GM21576 (cell line): Measurements from ENCODE around the gene TMEM209.

Source experiments
- ATAC-seq: cut with Tn5 transposase; IDR thresholded peaks from one replicate; pipeline ENCODE4 v1.9.1; 2021; ENCODE audit warnings: mild to moderate bottlenecking, moderate library complexity; ENCODE audit not compliant: unreplicated experiment

The TMEM209 gene

GRCh38 chr7:130145424-130146100, 59.6 kb downstream of the TMEM209 start:
- no peak for ATAC-seq

GRCh38 chr7:130144312-130145171, 60.7 kb downstream of the TMEM209 start:
- ATAC-seq: no peak

GRCh38 chr7:130143986-130144311, 61.3 kb downstream of the TMEM209 start:
- ATAC-seq: no peak

- ATAC-seq: no peak
These were observed 61.9 kb downstream of the TMEM209 start for GRCh38 chr7:130143334-130143732.

GRCh38 chr7:130142654-130143333, 62.4 kb downstream of the TMEM209 start:
- ATAC-seq: no peak

GRCh38 chr7:130141884-130142653, 63.1 kb downstream of the TMEM209 start:
- ATAC-seq: no peak

GRCh38 chr7:130141161-130141883, 63.9 kb downstream of the TMEM209 start:
- ATAC-seq: no peak

GRCh38 chr7:130140551-130141160, 64.5 kb downstream of the TMEM209 start:
- ATAC-seq: no peak

- ATAC-seq: no peak
These were observed 65.8 kb downstream of the TMEM209 start for GRCh38 chr7:130139193-130139960.

GRCh38 chr7:130137207-130137606, 68.0 kb downstream of the TMEM209 start:
- no peak for ATAC-seq

GRCh38 chr7:130136579-130137167, 68.5 kb downstream of the TMEM209 start:
- no peak for ATAC-seq

GRCh38 chr7:130135208-130136205, 69.7 kb downstream of the TMEM209 start:
- no peak for ATAC-seq

GRCh38 chr7:130134726-130135125, 70.5 kb downstream of the TMEM209 start:
- ATAC-seq: no peak

GRCh38 chr7:130134106-130134636, 71.0 kb downstream of the TMEM209 start:
- ATAC-seq: no peak

- ATAC-seq: no peak
These were observed 72.0 kb downstream of the TMEM209 start for GRCh38 chr7:130133029-130133782.

GRCh38 chr7:130131964-130132875, 73.0 kb downstream of the TMEM209 start:
- ATAC-seq: no peak
